NCI-H2227 (cell line): ENCODE measurements around the gene PHLDA2.
"Not testable (repeated sequence)": the region's sequence is repeated elsewhere in the genome, so short reads cannot be mapped to it uniquely, and the experiment has no call there.

ENCODE experiments used
- DNase-seq: peaks from one replicate; lab custom pipeline; 2025; ENCODE audit not compliant: unreplicated experiment; lab: John Stamatoyannopoulos, UW

PHLDA2 gene

DNA sequence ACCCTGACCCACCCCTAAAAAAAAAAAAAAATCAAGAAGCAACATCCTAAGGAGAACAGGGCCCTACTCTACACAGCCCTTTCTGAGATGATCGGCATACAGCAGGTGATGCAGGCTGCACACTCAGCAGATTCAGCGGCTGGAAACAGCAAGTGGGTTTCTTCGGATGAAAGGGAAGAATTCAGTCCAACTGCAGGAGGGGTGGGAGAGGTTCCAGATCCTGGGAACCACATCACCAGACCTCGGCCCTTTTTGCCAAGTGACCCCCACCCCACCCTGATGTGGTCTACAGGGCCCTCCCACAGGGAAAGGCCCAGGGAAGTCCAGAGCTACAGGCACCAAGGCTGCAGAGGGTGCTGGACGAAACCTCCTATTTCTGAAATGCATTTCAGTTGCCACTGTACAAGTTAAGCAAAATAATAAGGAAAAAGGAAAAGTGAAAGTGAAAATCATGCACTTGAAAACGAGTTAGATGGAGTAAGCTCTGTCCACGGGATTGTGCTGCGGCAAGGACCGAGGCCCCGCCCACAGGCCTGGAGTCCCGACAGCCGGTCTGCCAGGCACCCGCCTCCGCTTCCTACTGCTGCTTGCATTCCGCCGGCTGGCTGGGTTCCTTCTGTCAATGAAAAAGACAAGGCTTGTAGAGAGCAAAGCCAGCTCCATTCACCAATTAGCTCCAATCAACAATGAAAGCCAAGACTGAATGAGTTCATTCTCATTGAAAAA, 16.0 kb upstream of the PHLDA2 start:
- DNase-seq: peak; percentile 59

DNA sequence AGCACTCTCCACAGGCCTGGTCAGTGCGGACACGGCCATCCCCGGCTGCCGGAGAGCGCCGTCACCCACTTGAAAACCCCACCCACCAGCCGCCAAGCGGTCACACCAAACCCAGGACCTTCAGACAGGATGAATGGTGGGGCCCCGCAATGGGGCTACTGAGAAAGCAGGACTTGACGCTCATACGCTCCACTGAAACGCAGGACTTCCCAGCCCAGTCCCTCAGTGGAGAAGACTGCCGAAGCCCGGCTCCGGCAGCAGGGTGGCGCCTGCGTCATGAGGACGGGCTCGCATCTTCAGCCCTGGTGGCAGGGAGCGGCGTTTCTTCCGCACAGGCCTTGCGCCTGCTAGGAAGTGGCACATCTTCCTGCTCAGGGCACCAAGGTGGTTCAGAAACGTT, 15.3 kb upstream of the PHLDA2 start:
- DNase-seq: no peak

DNA sequence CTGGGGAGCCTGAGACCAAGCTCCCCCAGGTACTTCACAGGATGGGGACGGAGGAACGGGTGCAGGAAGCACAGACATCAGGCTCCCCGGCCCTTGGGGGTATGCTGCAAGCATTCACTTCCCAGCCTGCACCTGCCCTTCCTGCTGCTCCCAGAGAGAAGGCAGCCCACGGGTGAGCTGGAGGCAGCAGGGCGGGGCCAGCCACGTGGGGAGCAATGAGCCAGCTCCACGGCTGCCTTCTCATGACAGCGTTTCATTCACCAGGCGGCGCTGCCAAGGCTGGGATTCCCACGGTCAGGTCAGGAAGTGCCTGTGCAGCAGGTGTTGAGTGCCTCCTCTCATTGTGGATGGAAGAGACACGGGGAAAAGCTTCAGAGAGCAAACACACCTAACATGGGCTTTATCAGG, 14.5 kb upstream of the PHLDA2 start:
- no peak for DNase-seq

DNA sequence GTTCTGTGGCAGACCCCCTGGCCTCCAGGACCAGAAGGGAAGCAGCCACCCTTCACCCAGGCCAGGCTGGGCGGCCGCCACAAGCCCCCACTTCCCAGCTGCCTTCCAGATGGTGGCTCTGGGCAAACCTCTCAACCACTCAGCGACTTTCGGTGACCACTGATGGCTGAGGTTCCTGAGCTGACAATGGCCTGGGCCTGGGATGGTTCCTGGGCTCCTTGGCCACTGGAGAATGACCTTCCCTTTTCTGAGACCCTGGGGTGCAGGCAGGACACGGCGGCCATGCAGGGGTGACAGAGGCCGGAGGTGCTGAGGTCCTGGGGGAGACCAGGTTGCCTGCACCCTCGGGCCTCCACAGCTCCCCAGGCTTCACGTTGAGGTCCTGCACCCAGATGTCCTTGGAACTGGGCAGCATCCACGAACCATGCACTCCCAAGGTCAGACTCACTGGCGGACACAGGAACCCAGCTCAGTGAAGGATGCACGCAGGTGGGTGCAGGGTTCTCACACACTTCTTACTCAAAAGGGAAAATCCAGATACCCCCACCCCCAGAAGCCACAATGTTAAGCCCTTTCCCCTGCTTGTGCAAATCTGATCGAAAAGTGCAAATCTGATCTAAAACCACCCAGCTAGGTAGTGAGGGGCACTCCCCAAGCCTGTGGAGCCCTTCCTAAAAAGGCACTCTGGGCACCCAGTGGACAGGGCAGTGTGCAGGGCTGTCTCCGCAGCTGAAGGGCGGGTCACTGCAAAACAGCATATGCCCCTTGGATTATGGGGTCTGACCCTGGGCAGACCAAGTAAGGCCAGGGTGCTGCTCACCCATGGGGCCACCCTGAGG, 13.9 kb upstream of the PHLDA2 start:
- no peak for DNase-seq

DNA sequence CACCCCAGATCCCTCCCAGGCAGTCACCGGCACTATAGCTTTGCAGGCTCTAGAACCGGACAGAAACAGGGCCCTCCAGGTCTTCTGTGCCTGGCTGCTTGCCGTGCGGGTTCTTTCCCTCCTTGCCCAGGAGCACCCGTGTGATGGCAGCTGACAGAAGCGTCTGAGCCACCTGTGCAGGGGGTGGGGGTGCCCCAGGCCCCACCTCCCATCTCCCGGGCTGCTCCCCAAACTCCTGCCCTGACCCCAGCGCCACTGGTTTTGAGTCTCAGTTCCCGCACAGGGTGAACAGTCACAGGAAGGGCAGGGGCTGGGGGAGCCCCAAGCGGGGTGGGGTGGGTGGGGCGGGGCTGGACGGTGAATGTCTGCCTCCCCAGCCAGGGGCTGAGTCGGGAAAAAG, 13.2 kb upstream of the PHLDA2 start:
- DNase-seq: no peak

DNA sequence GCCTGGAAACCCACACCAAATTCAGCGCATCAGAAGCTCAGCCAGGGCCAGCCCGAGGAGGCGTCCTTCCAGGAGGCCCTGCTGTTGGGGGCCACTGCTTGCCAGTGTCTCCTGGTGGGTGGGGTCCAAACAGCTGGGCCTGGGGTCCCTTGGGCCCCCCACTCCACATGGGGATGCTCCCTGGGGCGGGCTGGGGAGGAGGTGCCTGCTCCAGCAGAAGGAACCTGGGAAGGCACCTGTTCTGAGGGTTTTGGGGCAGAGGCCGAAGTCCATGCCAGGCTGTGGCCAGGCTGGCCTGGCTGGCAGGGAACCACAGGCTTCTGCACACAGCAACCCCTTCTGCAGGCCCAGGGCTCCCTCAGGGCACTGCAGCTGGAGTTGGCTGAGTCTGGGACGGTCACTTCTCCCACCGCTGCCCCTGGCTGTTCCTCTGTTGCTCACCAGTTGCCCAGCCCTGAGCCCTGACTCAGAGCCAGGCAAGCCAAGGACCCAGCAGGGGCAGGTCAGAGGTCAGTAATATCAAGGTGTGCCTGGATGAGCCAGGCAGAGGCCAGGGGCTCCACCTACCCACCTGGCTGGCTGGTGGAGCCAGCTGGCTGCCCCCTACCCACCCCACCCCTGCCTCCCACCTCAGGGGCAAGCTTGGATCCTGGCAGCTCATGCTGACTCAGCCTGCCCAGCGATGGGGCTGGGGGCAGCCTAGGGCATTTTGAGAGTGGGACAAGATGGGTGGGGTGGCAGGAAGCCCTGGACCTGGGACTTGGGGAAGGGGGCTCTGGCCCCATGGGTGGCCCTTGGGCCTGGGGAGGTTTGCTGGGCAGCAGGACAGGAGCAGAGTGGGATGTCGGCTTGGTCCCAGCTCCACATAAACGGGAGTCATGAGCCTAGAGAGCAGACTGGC, 12.0 kb upstream of the PHLDA2 start:
- DNase-seq: no peak

DNA sequence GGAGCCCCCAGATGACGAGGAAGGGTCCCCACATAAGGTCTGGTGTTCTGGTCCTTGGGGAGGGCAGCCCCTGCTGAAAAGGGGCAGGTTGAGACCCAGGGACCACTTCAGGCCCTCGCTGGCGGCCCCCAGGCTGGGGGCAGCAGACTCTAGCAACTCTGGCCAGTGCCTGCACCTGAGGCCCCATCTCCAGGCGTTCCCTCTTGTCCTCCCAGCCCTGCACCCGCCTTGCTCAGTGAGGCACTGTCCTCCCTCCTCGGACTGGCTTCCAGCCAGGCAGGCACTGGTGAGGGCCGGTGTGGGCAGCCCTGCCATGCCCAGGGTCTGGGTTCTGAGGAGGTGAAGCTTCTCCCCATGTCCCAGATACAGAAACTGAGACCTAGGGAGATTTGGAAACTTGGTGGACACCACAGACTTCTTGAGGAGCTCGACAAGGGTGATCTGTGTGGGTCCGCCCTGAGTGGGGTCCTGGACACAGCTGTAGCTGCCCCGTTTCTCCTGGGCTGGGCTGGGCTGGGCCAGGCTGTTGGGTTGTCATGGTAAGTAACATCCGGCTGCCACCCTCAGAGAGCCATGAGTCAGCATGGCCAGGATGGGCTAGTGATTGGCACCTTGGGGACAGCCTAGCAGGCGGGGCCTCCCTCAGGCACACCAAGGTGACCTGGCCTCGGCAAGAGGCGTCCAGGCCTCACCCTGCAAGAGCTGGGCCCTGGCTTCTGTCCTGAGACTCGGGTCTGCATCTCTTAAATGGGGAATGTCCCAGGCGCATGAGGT, 11.1 kb upstream of the PHLDA2 start:
- no peak for DNase-seq

DNA sequence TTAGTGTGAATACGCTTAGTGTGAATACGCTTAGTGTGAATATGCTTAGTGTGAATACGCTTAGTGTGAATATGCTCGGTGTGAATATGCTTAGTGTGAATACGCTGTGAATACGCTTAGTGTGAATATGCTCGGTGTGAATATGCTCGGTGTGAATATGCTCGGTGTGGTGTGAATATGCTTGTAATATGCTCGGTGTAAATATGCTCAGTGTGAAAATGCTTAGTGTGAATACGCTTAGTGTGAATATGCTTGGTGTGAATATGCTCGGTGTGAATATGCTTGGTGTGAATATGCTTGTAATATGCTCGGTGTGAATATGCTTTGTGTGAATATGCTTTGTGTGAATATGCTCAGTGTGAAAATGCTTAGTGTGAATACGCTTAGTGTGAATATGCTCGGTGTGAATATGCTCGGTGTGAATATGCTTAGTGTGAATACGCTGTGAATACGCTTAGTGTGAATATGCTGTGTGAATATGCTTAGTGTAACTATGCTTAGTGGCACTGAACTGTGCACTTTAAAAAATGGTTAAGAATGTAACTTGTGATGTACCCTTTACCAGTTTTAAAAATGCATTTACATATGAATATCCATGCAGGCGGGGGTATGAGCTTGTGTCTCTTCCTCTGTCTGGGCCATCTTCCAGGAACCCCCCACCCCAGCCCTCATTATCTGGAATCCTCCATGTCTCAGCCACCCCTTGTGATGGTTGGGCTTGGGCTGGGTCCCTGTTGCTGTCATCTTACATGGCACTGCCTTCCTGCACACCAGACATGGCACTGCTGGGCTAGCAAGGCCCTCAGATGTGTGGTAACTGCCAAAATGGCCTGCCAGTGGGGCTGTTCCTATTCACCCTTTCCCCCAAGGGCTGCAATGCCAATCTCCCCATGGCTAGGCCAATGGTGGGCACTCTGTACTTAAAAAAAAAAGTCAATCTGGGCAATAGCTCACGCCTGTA, 9.5 kb upstream of the PHLDA2 start:
- not testable (repeated sequence) for DNase-seq

DNA sequence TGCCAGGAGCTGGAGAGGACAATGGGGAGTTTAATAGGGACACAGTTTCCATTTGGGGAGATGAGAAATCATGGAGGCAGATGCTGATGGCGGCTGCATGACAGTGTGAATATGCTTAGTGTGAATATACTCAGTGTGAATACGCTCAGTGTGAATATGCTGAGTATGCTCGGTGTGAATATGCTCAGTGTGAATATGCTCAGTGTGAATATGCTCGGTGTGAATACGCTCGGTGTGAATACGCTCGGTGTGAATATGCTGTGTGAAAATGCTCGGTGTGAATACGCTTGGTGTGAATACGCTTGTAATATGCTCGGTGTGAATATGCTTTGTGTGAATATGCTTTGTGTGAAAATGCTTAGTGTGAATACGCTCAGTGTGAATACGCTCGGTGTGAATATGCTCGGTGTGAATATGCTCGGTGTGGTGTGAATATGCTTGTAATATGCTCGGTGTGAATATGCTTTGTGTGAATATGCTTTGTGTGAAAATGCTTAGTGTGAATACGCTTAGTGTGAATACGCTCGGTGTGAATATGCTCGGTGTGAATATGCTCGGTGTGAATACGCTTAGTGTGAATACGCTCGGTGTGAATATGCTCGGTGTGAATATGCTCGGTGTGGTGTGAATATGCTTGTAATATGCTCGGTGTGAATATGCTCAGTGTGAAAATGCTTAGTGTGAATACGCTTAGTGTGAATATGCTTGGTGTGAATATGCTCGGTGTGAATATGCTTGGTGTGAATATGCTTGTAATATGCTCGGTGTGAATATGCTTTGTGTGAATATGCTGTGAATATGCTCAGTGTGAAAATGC, 8.6 kb upstream of the PHLDA2 start:
- not testable (repeated sequence) for DNase-seq

DNA sequence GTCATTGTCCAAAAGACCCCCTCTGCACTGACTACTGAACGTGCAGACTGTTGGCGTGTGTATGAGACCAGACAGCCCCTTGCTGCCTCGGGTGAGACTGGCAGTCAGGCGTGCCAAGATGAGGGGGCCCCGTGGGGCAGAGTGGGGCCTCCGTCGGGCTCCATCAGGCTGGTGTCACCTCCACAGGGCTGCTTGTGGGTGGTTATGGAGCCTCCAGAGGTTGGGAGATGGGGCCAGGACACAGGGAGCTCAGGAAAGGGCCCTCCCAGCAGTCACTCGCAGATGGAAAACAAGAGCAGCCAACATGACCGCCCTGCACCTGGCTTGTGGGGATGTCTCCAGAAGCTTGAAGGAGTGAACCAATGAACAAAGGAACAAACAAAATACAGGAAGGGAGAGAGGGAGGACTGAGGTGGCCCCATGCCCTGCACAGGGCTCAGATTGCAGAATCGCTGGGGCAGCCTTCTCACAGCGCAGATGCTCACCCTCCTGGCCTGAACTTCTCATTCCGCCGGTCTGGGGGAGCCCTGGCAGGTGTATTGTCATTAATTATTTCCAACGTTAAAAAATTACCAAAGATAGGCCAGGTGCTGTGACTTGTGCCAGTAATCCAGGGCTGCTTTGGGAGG, 5.5 kb upstream of the PHLDA2 start:
- no peak for DNase-seq

DNA sequence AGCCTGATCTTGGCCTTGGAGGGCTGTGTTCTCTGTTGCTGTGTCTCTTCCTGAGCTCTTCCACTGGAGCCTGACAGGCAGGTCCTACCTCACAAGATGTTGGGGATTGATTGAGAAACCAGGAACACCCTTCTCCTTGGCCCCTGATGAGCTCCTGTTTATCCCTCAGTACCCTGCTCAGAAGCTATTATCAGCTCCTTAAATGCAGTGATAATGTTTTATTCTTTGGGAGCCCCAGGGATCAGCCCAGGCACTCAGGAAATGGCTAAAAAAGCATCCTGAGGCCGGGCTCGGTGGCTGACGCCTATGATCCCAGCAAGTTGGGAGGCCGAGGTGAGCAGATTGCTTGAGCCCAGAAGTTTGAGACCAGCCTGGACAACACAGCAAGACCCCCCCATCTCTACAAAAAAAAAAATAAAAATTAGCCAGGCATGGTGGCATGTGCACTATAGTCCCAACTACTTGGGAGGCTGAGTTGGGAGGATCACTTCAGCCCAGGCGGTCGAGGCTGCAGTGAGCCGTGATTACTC, 4.9 kb upstream of the PHLDA2 start:
- DNase-seq: no peak

DNA sequence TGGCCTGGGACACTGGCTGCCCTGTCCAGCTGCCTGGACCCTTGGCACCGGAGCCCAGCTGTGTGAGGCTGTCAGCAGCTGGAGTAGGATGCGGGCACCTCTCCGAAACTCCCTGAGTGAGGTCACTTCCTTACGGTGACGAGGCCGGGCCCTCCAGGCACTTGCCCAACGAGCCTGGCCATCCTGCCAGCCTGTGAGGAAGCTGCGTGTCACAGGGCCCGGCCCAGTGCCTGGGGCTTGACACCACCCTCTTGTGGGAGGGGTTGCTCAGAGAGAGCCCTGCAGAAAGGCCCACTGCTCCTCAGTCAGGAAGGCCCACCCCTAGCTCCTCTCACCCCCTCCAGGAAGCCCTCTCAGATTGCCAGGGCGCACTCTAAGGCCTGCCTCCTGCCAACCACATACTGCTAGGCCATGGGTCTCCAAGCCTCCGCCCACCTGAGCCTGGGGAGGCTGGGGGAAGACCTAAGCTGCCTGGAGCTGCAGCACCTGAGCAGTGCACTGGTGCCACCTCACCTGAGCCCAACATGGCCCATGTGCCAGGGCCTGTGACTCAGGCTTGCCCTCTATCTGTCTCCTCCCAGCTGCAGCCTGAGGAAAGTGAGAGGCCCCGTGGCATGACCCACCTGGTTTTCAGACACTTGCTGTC, 4.3 kb upstream of the PHLDA2 start:
- DNase-seq: no peak

DNA sequence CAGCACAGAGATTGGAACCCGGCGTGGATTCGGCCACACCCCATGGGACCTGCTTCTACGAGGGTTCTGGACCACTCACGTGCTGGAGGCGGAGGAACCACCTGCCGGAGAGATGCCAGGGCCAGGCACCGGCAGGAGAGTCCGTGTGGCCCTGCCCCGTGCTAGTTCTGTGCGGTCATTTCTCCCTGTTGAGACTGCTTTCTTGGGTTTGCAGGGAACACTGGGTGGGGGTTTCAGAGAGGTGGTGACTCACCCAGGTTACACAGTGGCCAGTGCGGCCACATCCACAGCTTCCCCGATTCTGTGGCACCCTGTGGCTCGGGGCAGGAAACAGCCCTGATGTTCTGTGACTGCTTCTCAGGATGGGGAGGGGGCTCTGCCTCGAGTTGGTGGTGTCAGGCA, 3.6 kb upstream of the PHLDA2 start:
- no peak for DNase-seq

DNA sequence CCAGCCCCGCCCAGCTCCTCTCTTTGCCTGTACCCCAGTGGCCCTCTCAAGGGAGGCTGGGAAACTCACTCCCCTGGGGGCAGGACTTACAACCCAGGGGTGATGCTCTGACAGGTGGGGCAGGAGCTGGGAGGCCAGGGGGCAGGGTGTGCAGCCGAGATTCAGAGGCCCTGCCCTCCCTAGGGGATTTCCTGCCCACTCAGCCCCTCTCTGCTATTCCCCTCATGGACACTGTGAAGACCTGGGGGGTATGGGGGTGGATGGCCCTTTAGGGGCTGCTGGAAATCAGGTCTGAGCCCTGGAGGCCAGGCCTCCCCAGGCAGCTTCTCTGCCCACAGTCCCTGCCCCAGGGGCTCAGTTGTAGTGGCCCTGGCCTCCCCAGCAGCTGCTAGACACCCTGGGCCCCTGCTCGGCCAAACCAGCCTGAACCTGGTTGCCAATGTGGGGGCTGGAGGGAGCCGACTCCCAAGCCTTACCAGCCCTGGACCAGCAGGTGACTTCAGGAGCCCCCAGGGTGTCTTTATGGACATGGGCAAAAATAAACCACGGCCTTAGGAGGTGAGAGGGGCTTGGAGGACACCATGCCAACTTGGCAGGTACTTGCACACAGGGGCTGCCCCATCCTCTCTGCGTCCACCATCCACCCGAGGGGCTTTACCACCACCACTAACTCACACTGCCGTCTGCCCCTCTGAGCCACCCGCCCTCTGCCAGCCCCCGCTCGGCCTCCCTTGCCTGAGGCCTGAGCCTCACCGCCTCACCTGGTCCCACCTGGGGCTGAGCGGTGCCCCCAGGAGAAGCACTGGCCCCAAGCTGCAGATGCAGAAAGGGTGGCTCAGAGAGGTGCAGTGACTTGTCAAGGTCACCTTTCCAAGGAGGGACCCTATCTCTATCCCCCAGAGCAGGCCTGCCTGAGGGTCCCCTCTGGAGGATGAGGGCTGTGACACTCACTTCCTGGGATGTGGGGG, 2.8 kb upstream of the PHLDA2 start:
- no peak for DNase-seq

DNA sequence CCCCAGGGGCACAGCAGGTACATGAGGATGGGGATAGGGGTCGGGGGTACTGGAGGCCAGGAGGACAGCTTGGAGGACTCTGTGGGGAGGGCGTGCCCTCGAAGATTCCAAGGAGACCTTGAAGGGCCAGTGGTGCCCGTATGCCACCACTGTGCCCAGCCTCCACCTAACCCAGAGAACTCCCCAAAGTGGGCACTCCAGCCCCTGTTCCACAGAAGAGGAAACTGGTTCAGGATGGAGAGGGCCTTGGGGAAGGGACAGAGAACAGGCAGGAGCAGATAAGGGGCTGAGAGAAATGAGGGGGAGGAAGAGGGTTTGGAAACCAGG, 2.2 kb upstream of the PHLDA2 start:
- no peak for DNase-seq

DNA sequence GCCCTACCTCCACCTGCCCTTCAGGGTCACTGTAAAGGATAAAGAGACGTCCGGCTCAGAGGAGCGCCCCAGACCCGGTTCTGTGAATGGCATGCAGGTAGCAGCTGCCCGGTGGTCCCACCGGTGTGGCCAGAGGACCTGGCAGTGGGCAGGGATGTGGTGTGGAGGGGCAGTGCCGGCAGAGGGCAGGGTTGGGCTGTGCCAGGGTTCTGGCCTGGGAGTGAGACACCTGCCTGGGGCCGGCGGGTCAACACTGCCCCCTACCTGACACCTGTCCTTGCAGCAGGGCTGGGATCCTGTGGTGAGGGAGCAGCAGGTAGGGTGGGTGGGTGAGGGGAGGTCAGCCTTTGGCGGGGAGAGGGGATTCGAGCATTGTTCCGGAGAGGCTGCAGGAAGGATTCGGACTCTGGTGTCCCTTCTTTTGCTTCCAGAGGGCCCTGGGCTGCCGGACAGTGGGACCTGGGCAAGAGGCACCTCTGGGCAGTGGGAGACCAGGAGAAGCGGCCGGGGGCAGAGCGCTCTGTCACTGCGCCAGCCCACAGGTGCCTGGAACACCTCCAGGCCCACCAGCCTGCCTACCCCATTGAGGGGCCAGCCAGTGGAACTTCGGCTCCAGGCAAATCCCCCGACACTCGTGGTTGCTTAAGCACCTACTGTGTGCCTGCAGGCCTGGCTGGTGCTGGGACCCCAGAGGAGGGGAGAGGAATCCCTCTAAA, 1.6 kb upstream of the PHLDA2 start:
- DNase-seq: peak; percentile 38
